Islet precursor cell (in vitro differentiated cells): ENCODE results near the gene DEFB129.
"Not testable (repeated sequence)": the region's sequence is repeated elsewhere in the genome, so short reads cannot be mapped to it uniquely, and the experiment has no call there.

Source experiments
- DNase-seq: peaks from one replicate; pipeline ENCODE4 v3.0.0-alpha.2; 2018

DEFB129 gene, protein sequence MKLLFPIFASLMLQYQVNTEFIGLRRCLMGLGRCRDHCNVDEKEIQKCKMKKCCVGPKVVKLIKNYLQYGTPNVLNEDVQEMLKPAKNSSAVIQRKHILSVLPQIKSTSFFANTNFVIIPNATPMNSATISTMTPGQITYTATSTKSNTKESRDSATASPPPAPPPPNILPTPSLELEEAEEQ

DNA sequence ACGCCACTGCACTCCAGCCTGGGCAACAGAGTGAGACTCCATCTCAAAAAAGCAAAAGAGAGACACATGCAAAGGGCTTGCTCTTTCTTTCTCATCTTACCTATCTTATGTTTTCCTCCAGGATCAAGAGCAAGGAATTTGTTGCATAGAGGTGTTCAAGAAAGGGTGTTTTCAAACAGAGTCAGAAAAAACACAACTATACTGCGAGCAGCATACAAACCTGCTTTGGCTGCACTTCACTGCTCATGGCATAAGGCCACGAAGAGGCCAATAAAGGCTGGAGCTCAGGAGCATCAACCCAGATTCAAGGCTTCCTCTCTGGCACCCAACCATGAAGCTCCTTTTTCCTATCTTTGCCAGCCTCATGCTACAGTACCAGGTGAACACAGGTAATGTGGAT, at the start of gene DEFB129:
TSS of gene DEFB129 (plus strand) at position 301 of the 400 bp plus-strand sequence. CDS start at position 332, 31 bp downstream.
- DNase-seq: no peak

DNA sequence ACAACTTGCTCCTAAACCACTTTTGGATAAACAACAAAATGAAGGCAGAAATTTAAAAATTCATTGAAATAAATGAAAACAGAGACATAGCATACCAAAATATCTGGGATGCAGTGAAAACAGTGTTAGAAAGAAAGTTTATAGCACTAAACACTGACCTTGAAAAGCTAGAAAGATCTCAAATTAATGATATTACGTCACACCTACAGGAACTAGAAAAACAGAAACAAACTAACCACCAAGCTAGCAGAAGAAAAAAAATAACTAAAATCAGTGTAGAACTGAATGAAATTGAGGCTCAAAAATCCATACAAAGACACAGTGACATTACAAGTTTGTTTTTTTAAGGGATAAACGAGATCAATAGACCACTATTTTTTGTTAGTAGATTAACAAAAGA, 42.8 kb upstream of the DEFB129 start:
- DNase-seq: no peak

DNA sequence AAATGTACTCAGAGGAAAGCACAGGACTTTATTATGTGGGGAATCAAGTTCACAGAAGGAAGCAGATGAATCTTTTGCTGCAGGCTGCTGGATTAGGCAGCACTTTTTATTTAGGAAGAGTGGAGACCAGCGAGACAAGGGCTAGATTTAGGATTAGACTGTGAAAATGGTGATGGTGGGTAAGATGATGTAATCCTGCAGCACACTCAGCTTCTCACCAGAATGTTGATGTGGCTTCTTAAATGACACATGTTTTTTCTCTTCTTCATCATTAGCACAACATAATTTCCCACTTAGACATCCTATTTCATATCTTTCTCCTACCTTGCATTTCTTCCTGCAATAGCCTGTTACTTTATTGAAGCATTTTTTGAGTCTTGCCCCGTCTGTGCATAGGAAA, 39.3 kb upstream of the DEFB129 start:
- no peak for DNase-seq

DNA sequence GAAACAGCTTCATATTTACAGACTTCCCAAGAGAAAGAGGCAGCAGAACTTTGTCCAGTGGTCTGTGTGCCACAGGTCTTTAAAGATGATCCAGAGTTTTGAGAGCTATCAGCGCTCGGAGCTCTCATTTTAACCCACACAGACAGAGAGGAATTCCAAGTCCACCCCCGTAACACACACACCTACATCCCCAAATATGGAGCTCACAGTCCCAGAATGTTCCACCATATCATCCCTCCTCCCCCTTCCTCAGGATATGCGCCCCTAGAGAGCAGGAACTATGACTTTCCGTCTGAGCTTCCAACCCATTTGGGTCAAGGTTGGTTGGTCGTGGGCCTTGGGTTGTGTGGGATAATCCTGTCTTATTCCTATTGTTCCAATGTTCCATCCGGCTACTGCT, 37.4 kb upstream of the DEFB129 start, which contains the start of gene DEFB128:
TSS of gene DEFB128 (minus strand) at position 101 of the 400 bp plus-strand sequence. CDS start at position 13, 88 bp downstream.
- no peak for DNase-seq

DNA sequence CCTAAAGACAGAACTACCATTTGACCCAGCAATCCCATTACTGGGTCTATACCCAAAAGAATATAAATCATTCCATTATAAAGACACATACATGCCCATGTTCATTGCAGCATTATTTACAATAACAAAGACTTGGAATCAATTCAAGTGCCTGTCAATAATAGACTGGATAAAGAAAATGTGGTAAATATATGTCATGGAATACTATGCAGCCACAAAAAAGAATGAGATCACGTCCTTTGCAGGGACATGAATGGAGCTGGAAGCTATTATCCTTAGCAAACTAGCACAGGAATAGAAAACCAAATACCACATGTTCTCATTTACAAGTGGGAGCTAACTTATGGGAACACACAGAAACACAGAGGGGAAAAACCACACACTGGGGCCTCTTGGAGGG, 28.8 kb upstream of the DEFB129 start:
- DNase-seq: no peak

DNA sequence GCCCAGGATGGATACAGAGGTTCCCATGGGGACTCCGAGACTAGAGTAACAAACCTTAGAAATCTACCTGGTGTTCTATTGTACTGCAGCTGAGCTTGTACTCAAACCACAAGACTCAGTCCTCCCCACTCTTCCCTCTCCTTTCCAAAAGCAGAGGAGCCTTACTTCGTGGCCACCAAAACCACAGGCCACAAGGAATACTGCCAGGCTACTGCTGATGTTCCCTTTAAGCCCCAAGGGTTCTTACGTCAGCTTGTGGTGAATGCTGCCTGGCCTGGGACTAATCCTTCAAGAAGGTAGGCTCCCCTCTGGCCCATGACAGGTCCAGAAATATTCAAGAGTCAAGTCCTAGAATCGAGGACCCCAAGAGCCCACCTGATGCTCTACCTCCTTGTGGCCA, 27.1 kb upstream of the DEFB129 start:
- DNase-seq: no peak

DNA sequence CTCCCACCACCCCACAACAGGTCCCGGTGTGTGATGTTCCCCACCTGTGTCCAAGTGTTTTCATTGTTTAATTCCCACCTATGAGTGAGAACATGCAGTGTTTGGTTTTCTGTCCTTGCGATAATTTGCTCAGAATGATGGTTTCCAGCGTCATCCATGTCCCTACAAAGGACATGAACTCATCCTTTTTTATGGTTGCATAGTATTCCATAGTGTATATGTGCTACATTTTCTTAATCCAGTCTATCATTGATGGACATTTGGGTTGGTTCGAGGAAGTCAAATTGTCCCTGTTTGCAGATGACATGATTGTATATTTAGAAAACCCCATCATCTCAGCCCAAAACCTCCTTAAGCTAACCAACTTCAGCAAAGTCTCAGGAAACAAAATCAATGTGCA, 23.4 kb upstream of the DEFB129 start:
- not testable (repeated sequence) for DNase-seq

DNA sequence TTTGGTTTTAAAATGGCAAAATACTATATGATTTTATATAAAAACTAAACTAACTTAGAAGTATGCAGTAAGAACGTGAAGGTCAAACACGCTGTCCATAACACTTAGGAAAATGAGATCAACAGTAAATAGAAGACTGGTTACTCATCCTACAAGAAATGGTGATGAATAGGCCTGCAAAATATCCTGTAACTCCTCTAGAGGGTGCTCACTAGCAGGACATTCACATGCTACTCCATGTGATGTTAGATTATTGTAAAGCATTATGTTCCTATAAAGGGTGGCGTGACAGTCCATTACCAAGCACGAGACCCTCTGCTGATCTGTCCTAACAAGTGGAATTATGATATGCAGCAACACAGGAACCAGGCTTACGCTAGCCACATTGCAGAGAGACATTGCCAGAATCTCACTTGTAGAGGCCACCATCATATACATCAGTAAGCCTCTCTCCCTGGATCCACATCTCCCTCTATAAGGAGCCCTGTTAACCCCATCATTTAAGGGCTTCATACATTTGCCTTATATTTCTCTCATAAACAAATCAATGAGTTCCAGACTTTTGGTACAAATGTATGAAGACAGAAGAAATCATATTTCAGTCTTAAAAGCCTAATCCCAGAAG, 18.0 kb upstream of the DEFB129 start:
- DNase-seq: no peak

DNA sequence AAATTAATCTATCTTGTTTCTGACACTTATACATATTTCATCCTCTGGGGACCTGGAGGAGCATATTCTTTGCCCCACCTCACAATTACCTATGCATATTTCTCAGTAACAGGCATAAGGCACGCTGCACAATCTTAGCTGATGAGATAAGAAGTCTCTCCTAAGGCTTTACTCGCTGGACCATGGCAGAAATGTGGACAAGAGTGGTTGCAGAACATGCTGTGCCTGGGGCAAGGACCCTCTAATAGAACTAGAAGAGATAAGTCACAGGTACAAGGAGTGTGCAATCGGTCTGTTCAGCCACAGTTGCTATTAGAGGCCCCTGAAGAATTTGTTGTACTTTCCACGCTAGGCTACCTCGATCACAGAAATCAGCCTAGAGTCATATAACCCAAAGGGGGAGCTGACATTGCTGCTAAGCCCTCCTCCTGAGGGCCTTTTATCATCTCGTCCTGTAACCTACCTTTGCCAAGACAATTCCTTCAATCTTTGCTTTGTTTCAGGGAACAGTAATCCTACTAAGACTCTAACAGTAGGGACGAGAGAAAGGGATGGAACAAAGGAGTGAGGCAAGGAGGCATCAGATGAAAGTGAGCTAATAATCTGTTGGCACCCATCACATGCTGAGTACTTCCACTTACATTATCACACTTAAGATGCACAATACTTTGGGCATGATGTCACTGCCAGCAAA, 16.1 kb upstream of the DEFB129 start:
- no peak for DNase-seq

DNA sequence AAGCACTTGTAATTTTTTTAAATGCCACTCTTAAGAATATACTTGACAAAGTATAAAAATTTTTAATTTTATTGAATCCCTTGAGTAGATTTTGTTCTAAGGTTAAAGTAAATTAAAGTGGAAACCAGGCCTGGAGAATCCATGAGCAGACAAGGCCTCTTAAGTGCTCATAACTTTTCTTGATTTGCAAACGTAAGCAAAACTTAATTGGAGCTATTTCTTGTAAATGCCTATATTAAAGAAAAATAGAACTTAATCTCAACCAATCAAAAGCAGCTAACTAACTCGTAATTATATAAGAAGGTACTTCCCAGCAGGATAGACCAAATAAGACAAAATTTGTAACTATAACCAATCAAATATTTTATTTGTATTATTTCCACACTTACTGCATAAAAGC, 12.7 kb upstream of the DEFB129 start:
- no peak for DNase-seq

DNA sequence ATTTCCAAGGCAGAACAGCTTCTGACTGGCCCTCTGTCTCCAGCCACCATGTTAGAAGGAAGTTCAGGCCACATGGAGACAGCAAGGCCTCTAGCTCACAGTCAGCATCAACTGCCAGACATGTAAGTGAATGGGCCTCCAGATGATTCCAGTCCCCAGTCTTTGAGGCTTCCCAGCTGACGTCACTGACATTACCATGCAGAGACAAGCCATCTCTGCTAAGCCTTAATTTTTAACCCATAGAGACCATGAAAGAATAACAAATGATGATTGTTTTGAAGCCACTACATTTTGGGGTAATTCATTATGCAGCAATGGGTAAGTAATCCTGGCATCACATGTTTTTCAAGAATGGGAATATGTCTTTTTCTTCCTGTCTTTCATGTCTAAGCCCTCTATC, 11.3 kb upstream of the DEFB129 start:
- no peak for DNase-seq

DNA sequence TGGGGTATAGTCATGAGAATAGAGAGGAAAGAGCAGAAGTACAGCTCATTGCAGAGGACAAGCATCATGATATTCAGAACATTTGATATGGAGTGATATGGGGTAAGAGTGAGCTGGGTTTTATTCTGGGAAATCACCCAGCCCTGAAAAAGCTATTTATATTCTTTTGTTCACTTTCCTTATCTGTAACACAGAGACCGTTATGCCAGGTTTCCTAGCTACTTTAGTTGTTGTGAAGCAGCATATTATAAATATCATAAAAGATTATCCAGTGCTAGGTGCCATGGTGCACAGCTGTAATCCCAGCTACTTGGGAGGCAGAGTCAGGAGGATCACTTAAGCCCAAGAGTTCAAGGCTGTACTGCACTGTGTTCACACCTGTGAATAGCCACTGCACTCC, 9.8 kb upstream of the DEFB129 start:
- DNase-seq: no peak

DNA sequence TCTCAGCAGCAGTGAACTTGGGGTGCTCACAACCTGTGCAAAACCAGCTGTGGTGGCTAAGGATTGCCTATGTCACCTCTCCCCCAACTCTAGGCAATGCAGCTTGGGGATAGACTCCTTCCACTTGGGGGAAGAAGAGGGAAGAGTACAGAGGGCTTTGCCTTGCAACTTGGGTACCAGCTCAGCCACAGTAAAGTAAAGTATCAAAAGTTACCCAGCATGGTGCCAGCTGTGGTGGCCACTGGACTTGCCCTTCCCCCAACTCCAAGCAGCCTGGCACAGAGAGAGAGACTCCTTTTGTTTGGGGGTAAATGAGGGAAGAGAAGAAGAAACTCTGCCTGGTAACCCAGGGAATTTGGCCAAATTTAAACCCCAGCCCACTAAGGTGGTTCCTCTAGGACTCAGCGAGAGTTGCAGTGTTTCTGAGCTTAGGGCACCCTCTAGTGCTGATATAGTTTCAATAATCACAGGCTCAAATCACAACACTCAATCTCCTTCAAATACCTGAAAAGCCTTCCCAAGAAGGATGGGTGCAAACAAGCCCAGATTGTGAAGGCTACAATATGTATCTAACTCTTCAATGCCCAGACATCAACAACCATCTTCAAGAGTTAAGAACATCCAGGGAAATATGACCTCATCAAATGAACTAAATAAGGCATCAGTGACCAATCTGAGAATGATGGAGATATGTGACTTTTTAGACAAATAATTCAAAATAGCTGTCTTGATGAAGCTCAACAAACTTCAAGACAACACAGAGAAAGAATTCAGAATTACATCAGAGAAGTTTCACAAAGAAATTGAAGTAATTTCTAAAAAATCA, 7.6 kb upstream of the DEFB129 start:
- DNase-seq: no peak

DNA sequence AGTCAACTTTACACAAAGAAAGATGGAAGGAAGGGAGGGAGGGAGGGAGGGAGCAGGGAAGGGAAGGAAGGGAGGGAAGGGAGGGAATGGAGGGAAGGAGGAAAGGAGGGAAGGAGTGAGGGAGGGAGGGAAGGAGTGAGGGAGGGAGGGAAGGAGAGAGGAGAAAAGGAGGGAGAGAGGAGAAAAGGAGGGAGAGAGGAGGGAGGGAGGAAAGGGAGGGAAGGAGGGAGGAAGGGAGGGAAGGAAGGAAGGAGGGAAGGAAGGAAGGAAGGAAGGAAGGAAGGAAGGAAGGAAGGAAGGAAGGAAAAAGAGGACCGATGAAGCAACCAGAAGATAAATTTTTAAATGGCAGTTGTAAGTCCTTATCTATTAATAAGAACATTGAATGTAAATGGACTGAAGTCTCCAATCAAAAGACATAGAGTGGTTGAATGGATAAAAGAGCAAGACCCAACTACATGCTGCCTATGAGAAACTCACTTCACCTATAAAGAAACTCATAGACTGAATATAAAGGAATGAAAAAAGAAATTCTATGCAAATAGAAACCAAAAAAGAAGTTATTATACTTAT, 5.7 kb upstream of the DEFB129 start:
- no peak for DNase-seq

DNA sequence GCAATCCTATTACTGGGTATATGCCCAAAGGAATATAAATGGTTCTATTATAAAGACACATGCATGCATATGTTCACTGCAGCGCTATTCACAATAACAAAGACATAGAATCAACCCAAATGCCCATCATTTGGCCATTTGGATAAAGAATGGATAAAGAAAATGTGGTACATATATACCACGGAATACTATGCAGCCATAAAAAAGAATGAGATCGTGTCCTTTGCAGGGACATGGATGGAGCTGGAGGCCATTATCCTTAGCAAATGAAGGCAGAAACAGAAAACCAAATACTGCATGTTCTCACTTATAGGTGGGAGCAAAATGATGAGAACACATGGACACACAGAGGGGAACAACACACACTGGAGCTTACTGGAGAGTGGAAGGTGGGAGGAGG, 1.2 kb upstream of the DEFB129 start:
- DNase-seq: not testable (repeated sequence)

DNA sequence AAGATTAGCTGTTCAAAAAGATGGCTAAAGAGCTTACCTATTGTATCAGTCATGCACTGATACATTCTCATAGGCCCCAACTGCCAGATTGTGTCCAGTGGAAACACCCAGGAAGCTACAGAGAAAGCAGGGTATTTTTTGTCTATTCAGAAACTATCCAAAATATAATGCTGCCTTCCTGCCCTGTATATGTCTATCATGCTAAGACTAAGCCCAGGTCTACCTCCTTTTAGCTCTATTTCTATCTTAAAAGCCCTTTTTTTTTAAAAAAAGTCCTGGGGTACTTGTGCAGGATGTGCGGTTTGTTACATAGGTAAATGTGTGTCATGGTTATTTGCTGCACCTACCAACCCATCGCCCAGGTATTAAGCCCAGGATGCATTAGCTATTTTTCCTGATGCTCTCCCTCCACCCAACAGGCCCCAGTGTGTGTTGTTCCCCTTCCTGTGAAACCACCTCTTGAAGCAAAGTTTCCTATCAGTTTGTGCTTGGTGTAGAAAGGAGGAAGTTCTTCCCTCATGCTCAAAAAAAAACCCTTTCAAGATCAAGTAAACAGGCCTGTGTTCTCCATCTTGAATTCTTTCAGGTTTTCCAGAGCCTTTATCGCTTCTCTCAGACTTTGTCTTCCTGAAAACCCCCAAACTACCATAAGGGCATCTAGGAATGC, 514 bp downstream of the DEFB129 start:
- DNase-seq: no peak

DNA sequence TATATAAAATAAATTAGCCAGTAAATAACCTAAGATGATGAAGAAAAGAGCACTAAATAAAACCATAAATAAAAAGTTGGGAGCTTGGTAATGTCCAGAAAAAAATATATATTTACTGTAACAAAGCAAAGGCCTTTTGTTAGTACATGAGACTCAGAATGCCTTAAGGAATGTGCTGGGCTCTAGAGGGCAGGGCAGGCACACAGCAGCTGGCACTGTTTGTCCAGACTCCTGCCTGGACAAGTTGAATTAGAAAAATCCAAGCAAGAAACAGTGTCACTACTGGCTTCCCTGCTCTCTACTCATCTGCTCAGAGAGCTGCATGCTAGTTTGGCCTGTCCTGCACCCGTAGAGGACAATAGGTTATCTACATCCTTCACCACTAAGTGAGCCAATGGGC, 8.8 kb downstream of the DEFB129 start:
- no peak for DNase-seq

DNA sequence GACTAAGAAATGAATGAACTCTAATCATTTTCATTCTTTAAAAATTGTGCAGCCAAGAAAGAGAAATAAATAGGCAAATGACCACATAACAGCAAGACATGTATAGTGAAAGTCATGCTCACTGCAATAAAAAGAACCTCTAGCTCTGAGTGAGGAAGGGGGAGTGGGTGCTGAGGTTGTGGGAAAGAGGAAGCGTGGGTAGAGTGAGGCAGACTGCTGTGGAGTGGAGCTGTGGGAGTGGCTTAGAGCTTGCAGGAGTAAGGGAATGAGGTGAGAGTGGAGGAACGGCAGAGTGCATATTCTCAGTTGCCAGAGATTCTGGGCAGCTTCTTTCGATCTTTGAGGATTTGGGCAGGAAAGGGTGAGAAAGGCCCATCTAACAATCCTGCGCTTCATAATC, 10.4 kb downstream of the DEFB129 start:
- DNase-seq: no peak

DNA sequence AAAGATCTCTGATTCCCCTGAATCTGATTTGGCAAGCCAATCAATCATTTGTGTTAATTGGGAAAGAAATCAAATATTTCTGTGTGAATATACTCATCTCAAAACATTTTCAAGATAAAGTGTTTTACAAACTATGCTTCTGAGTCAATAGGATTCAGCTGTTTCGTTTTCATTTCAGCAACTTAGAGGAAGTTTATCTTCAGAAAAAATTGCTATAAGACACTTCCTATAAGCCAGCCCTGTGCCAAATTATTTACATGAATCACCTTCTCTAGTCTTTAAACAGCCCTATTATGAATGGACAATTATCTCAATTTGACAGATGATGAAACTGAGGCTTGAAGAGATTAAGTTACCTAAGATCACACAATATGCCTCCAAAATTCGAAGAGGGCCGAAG, 10.9 kb downstream of the DEFB129 start:
- no peak for DNase-seq

DNA sequence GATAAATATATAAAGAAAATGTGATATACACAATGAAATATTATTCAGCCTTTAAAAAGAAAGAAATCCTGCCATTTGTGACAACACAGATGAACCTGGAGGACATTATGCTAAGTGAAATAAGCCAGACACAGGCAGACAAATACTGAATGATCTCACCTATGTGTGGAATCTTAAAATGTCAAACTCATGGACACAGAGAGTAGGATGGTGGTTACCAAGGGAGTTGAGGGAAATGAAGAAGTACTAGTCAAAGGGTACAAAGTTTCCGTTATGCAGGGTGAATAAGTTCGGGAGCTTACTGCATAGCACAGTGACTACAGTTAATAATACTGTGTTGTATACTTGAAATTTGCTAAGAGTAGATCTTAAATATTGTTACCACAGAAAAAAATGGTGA, 15.8 kb downstream of the DEFB129 start:
- DNase-seq: no peak

DNA sequence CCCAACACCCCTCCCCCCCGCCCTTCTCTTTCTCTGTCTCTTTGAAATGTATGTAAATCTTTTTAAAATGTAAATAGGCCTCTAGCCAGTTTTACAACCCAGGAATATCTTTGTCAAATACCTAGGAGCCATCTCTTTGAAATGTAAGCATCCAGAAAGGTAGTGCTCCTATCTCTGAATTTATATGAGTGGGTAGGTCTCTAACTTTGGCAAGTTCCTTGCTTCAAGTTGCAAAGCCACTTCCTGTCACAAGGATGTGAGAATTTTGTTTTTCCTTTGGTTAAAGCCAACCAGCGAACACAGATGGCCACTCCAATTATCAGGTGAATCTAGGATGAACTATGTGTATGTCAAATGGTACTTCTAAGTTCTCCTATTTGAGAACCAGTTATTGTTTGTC, 24.3 kb downstream of the DEFB129 start:
- DNase-seq: no peak

DNA sequence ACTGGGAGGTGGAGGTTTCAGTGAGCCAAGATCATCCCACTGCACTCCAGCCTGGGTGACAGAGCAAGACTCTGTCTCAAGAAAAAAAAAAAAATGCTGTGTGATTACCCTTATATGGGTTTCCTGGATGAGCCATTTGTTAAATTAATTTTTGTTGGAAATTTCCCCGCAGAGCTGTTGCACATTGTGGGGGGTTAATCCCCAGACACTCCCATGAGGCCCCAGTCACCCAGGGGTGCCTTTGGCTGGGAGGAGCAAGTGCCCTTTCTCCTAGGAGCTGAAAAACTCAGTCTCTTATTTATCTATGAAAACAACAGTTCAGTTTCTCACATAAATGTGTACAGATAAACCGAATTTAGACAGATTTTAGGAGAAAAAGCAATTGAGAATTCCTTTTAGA, 25.7 kb downstream of the DEFB129 start:
- DNase-seq: no peak

DNA sequence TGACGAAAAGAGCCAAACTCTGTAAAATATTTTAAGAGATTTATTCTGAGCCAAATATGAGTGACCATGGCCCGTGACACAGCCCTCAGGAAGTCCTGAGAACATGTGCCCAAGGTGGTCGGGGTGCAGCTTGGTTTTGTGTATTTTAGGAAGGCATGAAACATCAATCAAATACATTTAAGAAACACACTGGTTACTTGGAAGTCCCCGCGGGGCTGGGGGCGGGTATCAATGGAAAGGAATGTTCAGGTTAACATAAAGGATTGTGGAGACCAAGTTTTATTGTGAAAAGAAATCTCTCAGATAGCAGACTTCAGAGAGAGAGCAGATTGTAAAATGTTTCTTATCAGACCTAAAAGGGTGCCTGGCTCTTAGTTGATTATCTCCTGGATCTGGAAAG, 26.4 kb downstream of the DEFB129 start:
- DNase-seq: not testable (repeated sequence)
